MCF 10A (cell line): Measurements from ENCODE around the gene EMX2. TPM values are rescaled to one million over a fixed set of nuclear protein-coding genes. Genes with fewer than 3 reads are reported as not detected.

Experiments used
- Bru-seq: library from RNA; stranded (reverse); fragments of 400-500 nt; gene quantifications from one replicate; lab custom pipeline; 2021; lab: Mats Ljungman, UMichigan
- BruChase-seq, 2 experiments: library from RNA; stranded (reverse); fragments of 400-500 nt; gene quantifications; one replicate each; lab custom pipeline; 2021; lab: Mats Ljungman, UMichigan
- BruUV-seq: library from RNA; stranded (reverse); fragments of 400-500 nt; replicated peaks from 2 replicates; lab custom pipeline; 2021; lab: Mats Ljungman, UMichigan
- CTCF ChIA-PET: fragments of 300-600 bp; sonication (Branson Sonifier 250); formaldehyde crosslinking; extraction: SDS; loops from one replicate; lab custom pipeline; 2021; ENCODE audit warnings: antibody characterized with exemption, inconsistent platforms; lab: Yijun Ruan, JAX
- POLR2A ChIA-PET: fragments of 300-600, 350-650 bp; sonication (Branson Sonifier 250); formaldehyde crosslinking; extraction: SDS; loops from one replicate; lab custom pipeline; 2020; ENCODE audit warnings: antibody characterized with exemption, inconsistent platforms; lab: Yijun Ruan, JAX
- DNase-seq: peaks from one replicate; pipeline ENCODE4 v3.0.0-alpha.2; 2018; ENCODE audit not compliant: unreplicated experiment
- H3K27ac Mint-ChIP-seq: one replicate; pipeline ENCODE4 v1.8.0; 2022; ENCODE audit warnings: mild to moderate bottlenecking, low read depth, mixed read lengths; ENCODE audit not compliant: unreplicated experiment
- H3K27me3 Mint-ChIP-seq: one replicate; pipeline ENCODE4 v1.8.0; 2022; ENCODE audit warnings: mixed read lengths; ENCODE audit not compliant: insufficient read depth, unreplicated experiment
- H3K36me3 Mint-ChIP-seq: one replicate; pipeline ENCODE4 v1.8.0; 2022; ENCODE audit warnings: mild to moderate bottlenecking, moderate library complexity, mixed read lengths; ENCODE audit not compliant: insufficient read depth, unreplicated experiment
- H3K4me1 Mint-ChIP-seq: one replicate; pipeline ENCODE4 v1.8.0; 2022; ENCODE audit warnings: mixed read lengths; ENCODE audit not compliant: insufficient read depth, unreplicated experiment
- H3K4me3 Mint-ChIP-seq: one replicate; pipeline ENCODE4 v1.8.0; 2022; ENCODE audit warnings: mild to moderate bottlenecking, moderate library complexity, mixed read lengths; ENCODE audit not compliant: unreplicated experiment
- H3K9me3 Mint-ChIP-seq: one replicate; pipeline ENCODE4 v1.8.0; 2022; ENCODE audit warnings: mixed read lengths; ENCODE audit not compliant: unreplicated experiment
- intact Hi-C: fragments of 100-400 bp; cut with micrococcal nuclease; formaldehyde crosslinking; loops from 2 replicates; pipeline ENCODE4 v1.14.1; 2022
- long read RNA-seq: library from polyadenylated mRNA; stranded (forward); transcript quantifications from one replicate; pipeline ENCODE4 v2.0.0, GENCODE V29; 2022
- total RNA-seq: library from RNA; stranded (reverse); gene quantifications from 2 replicates; pipeline ENCODE4 v1.2.3, GENCODE V29; 2022
- TF ChIP-seq, protein P1 (sequence below): fragments of 200-600 bp; IDR thresholded peaks from one replicate; pipeline ENCODE4 v1.8.0; 2022; ENCODE audit warnings: antibody characterized with exemption, mild to moderate bottlenecking; ENCODE audit not compliant: unreplicated experiment

The EMX2 gene
- not detected in 2 replicates for total RNA-seq
- Bru-seq, nascent RNA = percentile 14 among the genes with signal in this experiment
- not detected for BruChase-seq, experiment 1, labeled RNA remaining after a 6-hour chase
- percentile 18 among the genes with signal in this experiment for BruChase-seq, experiment 2, labeled RNA remaining after a 2-hour chase
- long read RNA-seq = 0 reads

DNA sequence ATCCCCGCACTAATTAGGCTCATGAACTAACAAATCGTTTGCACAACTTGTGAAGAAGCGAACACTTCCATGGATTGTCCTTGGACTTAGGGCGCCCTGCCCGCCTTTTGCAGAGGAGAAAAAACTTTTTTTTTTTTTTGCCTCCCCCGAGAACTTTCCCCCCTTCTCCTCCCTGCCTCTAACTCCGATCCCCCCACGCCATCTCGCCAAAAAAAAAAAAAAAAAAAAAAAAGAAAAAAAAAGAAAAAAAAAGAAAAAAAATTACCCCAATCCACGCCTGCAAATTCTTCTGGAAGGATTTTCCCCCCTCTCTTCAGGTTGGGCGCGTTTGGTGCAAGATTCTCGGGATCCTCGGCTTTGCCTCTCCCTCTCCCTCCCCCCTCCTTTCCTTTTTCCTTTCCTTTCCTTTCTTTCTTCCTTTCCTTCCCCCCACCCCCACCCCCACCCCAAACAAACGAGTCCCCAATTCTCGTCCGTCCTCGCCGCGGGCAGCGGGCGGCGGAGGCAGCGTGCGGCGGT lies at the start of gene EMX2:
Gene EMX2 (plus strand): TSS at position 41 of the 519 bp plus-strand sequence. CDS start 522 bp downstream, outside the sequence.
- DNase-seq = no peak
- intact Hi-C loops = no loop called here
- POLR2A ChIA-PET = no interaction called here
- TF ChIP-seq, protein P1, sequence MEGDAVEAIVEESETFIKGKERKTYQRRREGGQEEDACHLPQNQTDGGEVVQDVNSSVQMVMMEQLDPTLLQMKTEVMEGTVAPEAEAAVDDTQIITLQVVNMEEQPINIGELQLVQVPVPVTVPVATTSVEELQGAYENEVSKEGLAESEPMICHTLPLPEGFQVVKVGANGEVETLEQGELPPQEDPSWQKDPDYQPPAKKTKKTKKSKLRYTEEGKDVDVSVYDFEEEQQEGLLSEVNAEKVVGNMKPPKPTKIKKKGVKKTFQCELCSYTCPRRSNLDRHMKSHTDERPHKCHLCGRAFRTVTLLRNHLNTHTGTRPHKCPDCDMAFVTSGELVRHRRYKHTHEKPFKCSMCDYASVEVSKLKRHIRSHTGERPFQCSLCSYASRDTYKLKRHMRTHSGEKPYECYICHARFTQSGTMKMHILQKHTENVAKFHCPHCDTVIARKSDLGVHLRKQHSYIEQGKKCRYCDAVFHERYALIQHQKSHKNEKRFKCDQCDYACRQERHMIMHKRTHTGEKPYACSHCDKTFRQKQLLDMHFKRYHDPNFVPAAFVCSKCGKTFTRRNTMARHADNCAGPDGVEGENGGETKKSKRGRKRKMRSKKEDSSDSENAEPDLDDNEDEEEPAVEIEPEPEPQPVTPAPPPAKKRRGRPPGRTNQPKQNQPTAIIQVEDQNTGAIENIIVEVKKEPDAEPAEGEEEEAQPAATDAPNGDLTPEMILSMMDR = no peak
- Mint-ChIP-seq H3K27me3 (peaks cover 30% of the 10 kb centered on the region), H3K36me3 (no peaks in the 10 kb centered on the region), H3K9me3 (no peaks in the 10 kb centered on the region), H3K4me1 (no peaks in the 10 kb centered on the region), H3K4me3 (peak within 1 kb of the TSS; percentile 67), H3K27ac (no peak within 1 kb of the TSS)
- BruUV-seq = no TSS peak
- CTCF ChIA-PET = interaction anchor here (0.6 to 0.7 kb wide), 2 partner anchors 29 to 276 kb away, joined by 3 to 6 read pairs; no protein-coding TSS in a partner anchor

DNA sequence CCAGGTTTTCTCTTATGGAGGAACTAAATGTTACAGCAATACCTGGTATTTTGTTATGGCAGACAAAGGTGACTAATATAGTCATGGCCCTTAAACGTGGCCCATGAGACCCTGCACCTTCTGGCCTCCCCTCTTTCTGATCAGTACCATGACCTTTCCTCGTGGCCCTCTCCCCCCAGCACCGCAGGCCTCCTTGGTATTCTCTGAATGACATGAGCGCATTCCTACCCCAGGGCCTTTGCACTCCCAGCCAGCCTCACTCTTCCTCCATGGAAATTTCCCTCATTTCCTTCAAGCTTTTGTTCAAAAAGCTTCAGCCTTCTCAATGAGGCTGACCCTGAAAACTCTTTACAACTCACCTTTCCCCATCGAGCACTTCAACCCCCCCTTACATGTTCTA lies 46.5 kb upstream of the EMX2 start:
- POLR2A ChIA-PET = interaction anchor here (0.7 to 1.3 kb wide), 4 partner anchors 65 to 1069 kb away, joined by 3 to 7 read pairs (median 5); no protein-coding TSS in a partner anchor
- TF ChIP-seq, protein P1 = no peak

DNA sequence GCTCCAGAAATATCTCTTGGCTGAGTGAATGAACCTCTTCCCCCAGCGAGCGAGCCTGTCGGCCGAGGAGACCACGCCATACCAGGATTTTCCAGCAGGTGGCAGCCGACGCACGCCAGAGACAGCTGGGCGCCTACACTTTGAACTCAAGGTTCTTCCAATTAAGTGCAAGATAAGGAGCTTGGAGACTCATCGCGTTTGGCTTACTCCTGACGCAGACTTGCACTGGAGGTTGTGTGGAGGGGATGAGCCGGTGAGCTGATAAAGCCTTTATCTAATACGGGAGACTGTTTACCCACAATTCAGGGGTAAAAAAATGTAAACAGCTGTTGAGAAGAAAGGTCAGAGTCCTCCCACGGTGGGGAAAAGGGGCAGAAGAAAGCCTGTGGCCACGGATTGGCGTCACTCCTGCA lies 45.9 kb upstream of the EMX2 start:
- no peak overlapping the region for H3K27ac Mint-ChIP-seq
- peaks cover 33% of the 10 kb centered on the region for H3K27me3 Mint-ChIP-seq
- DNase-seq = peak; percentile 81
- TF ChIP-seq, protein P1 = peak; percentile 94
- no peak overlapping the region for H3K4me3 Mint-ChIP-seq
- no TSS peak for BruUV-seq
- intact Hi-C loops = loop anchor here (1.0 to 2.0 kb wide), 7 partner anchors 65 to 1048 kb away; no protein-coding TSS in a partner anchor
- no peaks in the 10 kb centered on the region for H3K4me1 Mint-ChIP-seq
- H3K36me3 Mint-ChIP-seq = no peaks in the 10 kb centered on the region
- peaks cover 6% of the 10 kb centered on the region for H3K9me3 Mint-ChIP-seq
- POLR2A ChIA-PET = interaction anchor here (0.6 to 1.3 kb wide), 6 partner anchors 23 to 1068 kb away, joined by 3 to 7 read pairs (median 4); no protein-coding TSS in a partner anchor
- CTCF ChIA-PET = interaction anchor here (0.5 to 5.6 kb wide), 74 partner anchors 8 to 1365 kb away, joined by 3 to 87 read pairs (median 4); no protein-coding TSS in a partner anchor

More for the DNA sequence above, 46.5 kb upstream of the EMX2 start:
- no peaks in the 10 kb centered on the region for H3K4me1 Mint-ChIP-seq
- no peak for DNase-seq
- intact Hi-C loops = loop anchor here (1.0 to 2.0 kb wide), 7 partner anchors 65 to 1048 kb away; no protein-coding TSS in a partner anchor
- peaks cover 33% of the 10 kb centered on the region for H3K27me3 Mint-ChIP-seq
- H3K4me3 Mint-ChIP-seq = no peak overlapping the region
- H3K36me3 Mint-ChIP-seq = no peaks in the 10 kb centered on the region
- no TSS peak for BruUV-seq
- H3K27ac Mint-ChIP-seq = no peak overlapping the region
- peaks cover 6% of the 10 kb centered on the region for H3K9me3 Mint-ChIP-seq
- CTCF ChIA-PET = interaction anchor here (0.6 to 5.6 kb wide), 56 partner anchors 9 to 1535 kb away, joined by 3 to 87 read pairs (median 4); no protein-coding TSS in a partner anchor

DNA sequence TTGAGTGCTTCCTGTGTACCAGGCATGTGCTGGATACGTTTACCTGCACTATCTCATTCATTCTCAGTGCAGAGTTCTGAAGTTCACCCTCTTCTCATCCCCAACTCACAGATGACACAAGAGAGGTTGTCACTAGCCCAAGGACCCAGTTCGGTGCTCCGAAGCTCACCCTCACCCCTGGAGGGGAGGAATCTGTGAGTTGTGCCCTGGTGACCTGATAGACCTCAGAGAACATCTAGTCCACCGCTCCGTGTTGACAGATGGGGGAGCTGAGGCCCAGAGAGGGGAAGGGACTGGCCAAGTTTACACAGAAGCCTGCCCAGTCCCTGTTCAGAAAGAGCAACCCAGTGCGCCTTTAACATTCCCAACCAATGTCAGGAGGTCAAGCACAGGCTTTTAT lies 44.8 kb upstream of the EMX2 start:
- H3K27me3 Mint-ChIP-seq = peaks cover 27% of the 10 kb centered on the region
- H3K4me1 Mint-ChIP-seq = no peaks in the 10 kb centered on the region
- intact Hi-C loops = loop anchor here (2.0 kb wide), 1 partner anchor 607 kb away; no protein-coding TSS in a partner anchor
- no TSS peak for BruUV-seq
- no peak for DNase-seq
- H3K27ac Mint-ChIP-seq = no peak overlapping the region
- ChIA-PET CTCF (interaction anchor here (1.3 to 5.6 kb wide), 11 partner anchors 14 to 962 kb away, joined by 4 to 87 read pairs (median 15); no protein-coding TSS in a partner anchor), POLR2A (no interaction called here)
- TF ChIP-seq, protein P1 = no peak
- no peaks in the 10 kb centered on the region for H3K36me3 Mint-ChIP-seq
- peaks cover 6% of the 10 kb centered on the region for H3K9me3 Mint-ChIP-seq
- no peak overlapping the region for H3K4me3 Mint-ChIP-seq
